HepG2 (cell line): Measurements from ENCODE around the gene FAAP100. TPM values are rescaled to one million over a fixed set of nuclear protein-coding genes. Genes with fewer than 3 reads are reported as not detected.

Experiments used
- ARID2 ChIP-seq: sonication (generic); formaldehyde crosslinking; IDR thresholded peaks from 2 replicates; pipeline ENCODE4 v1.8.1; 2022; ENCODE audit warnings: mild to moderate bottlenecking, missing genetic modification reagents, borderline replicate concordance
- CEBPG ChIP-seq: IDR thresholded peaks from 2 replicates; pipeline ENCODE4 v1.6.1; 2016
- DNMT1 ChIP-seq: sonication (generic); formaldehyde crosslinking; IDR thresholded peaks from 2 replicates; pipeline ENCODE4 v1.5.1; 2020; ENCODE audit warnings: mild to moderate bottlenecking, missing genetic modification reagents
- EED ChIP-seq: sonication (generic); formaldehyde crosslinking; IDR thresholded peaks from 2 replicates; pipeline ENCODE4 v1.5.0; 2020; ENCODE audit warnings: mild to moderate bottlenecking, missing genetic modification reagents
- GTF3A ChIP-seq: sonication (generic); formaldehyde crosslinking; conservative IDR thresholded peaks from 2 replicates; pipeline ENCODE4 v1.4.0; 2020; ENCODE audit warnings: mild to moderate bottlenecking, missing genetic modification reagents
- GZF1 ChIP-seq: sonication (generic); formaldehyde crosslinking; IDR thresholded peaks from 2 replicates; pipeline ENCODE4 v1.5.1; 2020; ENCODE audit warnings: mild to moderate bottlenecking, missing genetic modification reagents
- MTA1 ChIP-seq: sonication (generic); formaldehyde crosslinking; IDR thresholded peaks from 2 replicates; pipeline ENCODE4 v1.4.0; 2020; ENCODE audit warnings: missing genetic modification reagents, mild to moderate bottlenecking, borderline replicate concordance
- MXI1 ChIP-seq: IDR thresholded peaks from 3 replicates; pipeline ENCODE4 v1.6.1; 2012; ENCODE audit warnings: low read depth, low read length, inconsistent platforms, borderline replicate concordance
- MYC ChIP-seq: sonication (generic); formaldehyde crosslinking; IDR thresholded peaks from 2 replicates; pipeline ENCODE4 v1.9.0; 2021; ENCODE audit warnings: missing genetic modification reagents, borderline replicate concordance
- PCBP1 ChIP-seq: fragments of 200-400 bp; formaldehyde crosslinking; IDR thresholded peaks from 2 replicates; pipeline ENCODE4 v1.6.1; 2017; ENCODE audit warnings: mild to moderate bottlenecking, low read depth, low read length, borderline replicate concordance
- PITX1 ChIP-seq: sonication (generic); formaldehyde crosslinking; IDR thresholded peaks from 2 replicates; pipeline ENCODE4 v1.5.1; 2020; ENCODE audit warnings: mild to moderate bottlenecking, missing genetic modification reagents
- POLR2A ChIP-seq, 2 experiments: IDR thresholded peaks; 2 replicates each; pipeline ENCODE4 v1.6.1; 2011; ENCODE audit warnings: low read depth in 2 of 2, low read length in 2 of 2, mild to moderate bottlenecking in 1 of 2, moderate library complexity in 1 of 2; ENCODE audit not compliant: insufficient read depth in 1 of 2
- RARA ChIP-seq: IDR thresholded peaks from 2 replicates; pipeline ENCODE4 v1.6.1; 2016; ENCODE audit warnings: missing genetic modification reagents, missing compliant biosample characterization
- RXRA ChIP-seq: sonication (generic); formaldehyde crosslinking; IDR thresholded peaks from 2 replicates; pipeline ENCODE4 v1.5.1; 2020; ENCODE audit warnings: missing genetic modification reagents
- SAFB2 ChIP-seq: sonication (generic); formaldehyde crosslinking; IDR thresholded peaks from 2 replicates; pipeline ENCODE4 v1.5.1; 2020; ENCODE audit warnings: missing genetic modification reagents, low read depth, mild to moderate bottlenecking, borderline replicate concordance
- ZNF138 ChIP-seq: sonication (generic); formaldehyde crosslinking; IDR thresholded peaks from 2 replicates; pipeline ENCODE4 v1.5.0; 2020; ENCODE audit warnings: mild to moderate bottlenecking, low read depth, missing genetic modification reagents
- ZNF44 ChIP-seq: sonication (generic); formaldehyde crosslinking; IDR thresholded peaks from 2 replicates; pipeline ENCODE4 v1.5.1; 2020; ENCODE audit warnings: mild to moderate bottlenecking, missing genetic modification reagents
- ZNF556 ChIP-seq: sonication (generic); formaldehyde crosslinking; IDR thresholded peaks from 2 replicates; pipeline ENCODE4 v1.4.0; 2020; ENCODE audit warnings: mild to moderate bottlenecking, missing genetic modification reagents, borderline replicate concordance
- ZNF678 ChIP-seq: sonication (generic); formaldehyde crosslinking; IDR thresholded peaks from 2 replicates; pipeline ENCODE4 v1.4.0; 2020; ENCODE audit warnings: mild to moderate bottlenecking, missing genetic modification reagents
- ZNF720 ChIP-seq: sonication (generic); formaldehyde crosslinking; IDR thresholded peaks from 2 replicates; pipeline ENCODE4 v1.4.0; 2020; ENCODE audit warnings: missing genetic modification reagents
- ZNF724P ChIP-seq: sonication (generic); formaldehyde crosslinking; IDR thresholded peaks from 2 replicates; pipeline ENCODE4 v1.8.0; 2022; ENCODE audit warnings: missing genetic modification reagents, borderline replicate concordance
- ZNF777 ChIP-seq: sonication (generic); formaldehyde crosslinking; IDR thresholded peaks from 2 replicates; pipeline ENCODE4 v1.4.0; 2020; ENCODE audit warnings: missing genetic modification reagents
- polyA plus RNA-seq, 8 experiments: library from polyadenylated mRNA; depleted of rRNA in 3 of 8; stranded (reverse) in 7 of 8; unstranded in 1 of 8; fragments of >200 nt; fragmentation: Illumina TruSeq in 4 of 8; extraction: Trizol in 4 of 8; gene quantifications; 2 replicates each; pipeline versions ENCODE4 v1.2.1 to v1.2.3, GENCODE V29; 2011 to 2016; ENCODE audit warnings: low read depth in 4 of 8, missing spikeins in 1 of 8, mixed read lengths in 1 of 8; ENCODE audit not compliant: insufficient read depth in 1 of 8
- total RNA-seq, 5 experiments: library from RNA; depleted of rRNA; stranded (reverse); fragments of >200 nt; fragmentation: Illumina TruSeq; extraction: Trizol; gene quantifications; 2 replicates each; pipeline ENCODE4 v1.2.3, GENCODE V29; 2016; ENCODE audit warnings: low read depth in 1 of 5
- TF ChIP-seq, protein P1 (sequence below): sonication (generic); formaldehyde crosslinking; IDR thresholded peaks from 2 replicates; pipeline ENCODE4 v1.4.0; 2020; ENCODE audit warnings: missing genetic modification reagents
- TF ChIP-seq, protein P2 (sequence below): sonication (generic); formaldehyde crosslinking; IDR thresholded peaks from 2 replicates; pipeline ENCODE4 v1.8.0; 2023; ENCODE audit warnings: mild to moderate bottlenecking, missing genetic modification reagents
- TF ChIP-seq, protein P3 (sequence below): sonication (generic); IDR thresholded peaks from 2 replicates; pipeline ENCODE4 v1.6.1; 2016; ENCODE audit warnings: low read depth, borderline replicate concordance

FAAP100 gene
- total and polyA plus RNA-seq, 2 of the 13 experiments (the other 11 are each of a cell fraction or from before 2014, with no cell fraction given) = 7.6 to 20.8 TPM

DNA sequence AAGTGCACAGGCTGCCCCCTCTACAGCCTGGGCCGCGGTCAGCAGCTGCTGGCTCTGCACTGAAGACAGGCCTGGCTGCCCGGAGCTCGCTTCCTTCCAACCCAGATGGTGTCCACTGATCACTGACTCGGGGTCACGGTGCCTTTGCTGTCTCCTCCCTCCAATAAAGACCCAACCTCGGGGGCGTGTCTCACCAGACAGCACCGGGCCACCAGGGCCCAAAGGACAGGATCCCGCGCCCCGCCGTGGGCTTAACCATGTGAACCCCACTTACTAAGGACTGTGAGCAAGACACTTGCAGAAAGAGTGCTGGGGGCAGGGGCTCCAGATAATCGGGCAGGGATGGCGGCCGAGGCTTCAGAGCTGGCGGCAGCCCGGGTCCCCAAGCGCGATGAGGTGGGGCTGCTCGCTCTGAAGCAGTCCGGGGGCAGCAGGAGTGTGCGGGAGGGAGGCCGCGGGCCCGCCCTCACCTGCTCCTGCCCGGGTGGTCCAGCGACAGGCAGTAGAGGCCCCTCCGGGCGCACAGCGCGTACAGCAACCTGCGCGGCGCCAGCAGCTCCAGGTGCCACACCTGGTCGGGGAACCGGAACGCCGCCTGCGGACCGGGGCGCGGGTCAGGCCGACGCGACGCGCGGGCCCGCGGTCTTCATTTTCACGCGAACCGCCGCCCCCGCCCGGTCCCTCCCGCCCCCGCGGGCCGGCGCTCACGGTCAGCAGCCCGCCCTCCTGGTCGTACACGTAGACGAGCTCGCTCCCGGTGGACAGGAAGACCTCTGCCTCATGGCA is 502 bp downstream of the FAAP100 start (continued):
- 0 out of 2 replicates have a peak, but pooled peaks have one; percentile 1 for TF ChIP-seq ZNF556 (CRISPR knock-in tag)
- TF ChIP-seq RARA (CRISPR knock-in tag) = 0 out of 2 replicates have a peak, but pooled peaks have one; percentile 16
- TF ChIP-seq EED (CRISPR knock-in tag) = 0 out of 2 replicates have a peak, but pooled peaks have one; percentile 5
- TF ChIP-seq, protein P1, sequence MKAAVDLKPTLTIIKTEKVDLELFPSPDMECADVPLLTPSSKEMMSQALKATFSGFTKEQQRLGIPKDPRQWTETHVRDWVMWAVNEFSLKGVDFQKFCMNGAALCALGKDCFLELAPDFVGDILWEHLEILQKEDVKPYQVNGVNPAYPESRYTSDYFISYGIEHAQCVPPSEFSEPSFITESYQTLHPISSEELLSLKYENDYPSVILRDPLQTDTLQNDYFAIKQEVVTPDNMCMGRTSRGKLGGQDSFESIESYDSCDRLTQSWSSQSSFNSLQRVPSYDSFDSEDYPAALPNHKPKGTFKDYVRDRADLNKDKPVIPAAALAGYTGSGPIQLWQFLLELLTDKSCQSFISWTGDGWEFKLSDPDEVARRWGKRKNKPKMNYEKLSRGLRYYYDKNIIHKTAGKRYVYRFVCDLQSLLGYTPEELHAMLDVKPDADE (CRISPR knock-in tag) = no peak
- TF ChIP-seq RXRA (CRISPR knock-in tag) = peak; percentile 47; the same call in 1 of the 2 replicates
- TF ChIP-seq, protein P2, sequence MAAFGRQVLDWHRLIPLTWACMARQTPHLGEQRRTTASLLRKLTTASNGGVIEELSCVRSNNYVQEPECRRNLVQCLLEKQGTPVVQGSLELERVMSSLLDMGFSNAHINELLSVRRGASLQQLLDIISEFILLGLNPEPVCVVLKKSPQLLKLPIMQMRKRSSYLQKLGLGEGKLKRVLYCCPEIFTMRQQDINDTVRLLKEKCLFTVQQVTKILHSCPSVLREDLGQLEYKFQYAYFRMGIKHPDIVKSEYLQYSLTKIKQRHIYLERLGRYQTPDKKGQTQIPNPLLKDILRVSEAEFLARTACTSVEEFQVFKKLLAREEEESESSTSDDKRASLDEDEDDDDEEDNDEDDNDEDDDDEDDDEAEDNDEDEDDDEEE (CRISPR knock-in tag) = peak; percentile 75; the same call in 1 of the 2 replicates
- TF ChIP-seq MYC (CRISPR knock-in tag) = peak; percentile 33; the same call in 1 of the 2 replicates
- TF ChIP-seq DNMT1 (CRISPR knock-in tag) = 0 out of 2 replicates have a peak, but pooled peaks have one; percentile 11
- peak; percentile 68; the same call in 1 of the 2 replicates for TF ChIP-seq MTA1
- peak; percentile 23 for TF ChIP-seq SAFB2 (CRISPR knock-in tag)
- peak; percentile 20; the same call in 1 of the 2 replicates for TF ChIP-seq ZNF44
- TF ChIP-seq MXI1 = peak; percentile 44; the same call in 1 of the 3 replicates
- peak; percentile 44 to 62; a peak in 3 of 4 replicates for TF ChIP-seq POLR2A (IDR thresholded peaks at IDR 0.05; ENCODE audit: insufficient read depth in 1 of 2, low read depth in 2 of 2, low read length in 2 of 2)
- no peak; the same call in 1 of the 2 replicates for TF ChIP-seq ZNF724P (CRISPR knock-in tag)
- no peak for TF ChIP-seq CEBPG
- TF ChIP-seq PITX1 (CRISPR knock-in tag) = 0 out of 2 replicates have a peak, but pooled peaks have one; percentile 58
- TF ChIP-seq ZNF678 = 0 out of 2 replicates have a peak, but pooled peaks have one; percentile 17
- no peak for TF ChIP-seq ZNF777 (CRISPR knock-in tag)
- TF ChIP-seq, protein P3, sequence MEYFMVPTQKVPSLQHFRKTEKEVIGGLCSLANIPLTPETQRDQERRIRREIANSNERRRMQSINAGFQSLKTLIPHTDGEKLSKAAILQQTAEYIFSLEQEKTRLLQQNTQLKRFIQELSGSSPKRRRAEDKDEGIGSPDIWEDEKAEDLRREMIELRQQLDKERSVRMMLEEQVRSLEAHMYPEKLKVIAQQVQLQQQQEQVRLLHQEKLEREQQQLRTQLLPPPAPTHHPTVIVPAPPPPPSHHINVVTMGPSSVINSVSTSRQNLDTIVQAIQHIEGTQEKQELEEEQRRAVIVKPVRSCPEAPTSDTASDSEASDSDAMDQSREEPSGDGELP = 0 out of 2 replicates have a peak, but pooled peaks have one; percentile 12
- TF ChIP-seq GTF3A (CRISPR knock-in tag) = 0 out of 2 replicates have a peak, but pooled peaks have one; percentile 16
- TF ChIP-seq PCBP1 = 0 out of 2 replicates have a peak, but pooled peaks have one; percentile 14
- TF ChIP-seq ARID2 = no peak
- TF ChIP-seq GZF1 (CRISPR knock-in tag) = 0 out of 2 replicates have a peak, but pooled peaks have one; percentile 47
- peak; percentile 34; the same call in 1 of the 2 replicates for TF ChIP-seq ZNF138 (CRISPR knock-in tag)
- 0 out of 2 replicates have a peak, but pooled peaks have one; percentile 56 for TF ChIP-seq ZNF720 (CRISPR knock-in tag)
